Measurements from ENCODE around the gene VGLL4.

Gene VGLL4

GRCh38 chr3:11627612-11628011 is 16.1 kb downstream of the VGLL4 start:
- no peak for DNase-seq (ENCODE audit: low read depth)

GRCh38 chr3:11626084-11626463 is 17.6 kb downstream of the VGLL4 start:
- DNase-seq (ENCODE audit: low read depth), result no peak

- DNase-seq (ENCODE audit: low read depth), result no peak
Observed at GRCh38 chr3:11625376-11626083, 18.2 kb downstream of the VGLL4 start.

GRCh38 chr3:11624704-11625375 is 18.9 kb downstream of the VGLL4 start:
- no peak for DNase-seq (ENCODE audit: low read depth)

GRCh38 chr3:11624161-11624560 is 19.6 kb downstream of the VGLL4 start:
- DNase-seq (ENCODE audit: low read depth), result no peak

- no peak for DNase-seq (ENCODE audit: low read depth)
Observed at GRCh38 chr3:11622586-11623550, 20.8 kb downstream of the VGLL4 start.

GRCh38 chr3:11621077-11621476 is 22.6 kb downstream of the VGLL4 start:
- no peak for DNase-seq (ENCODE audit: low read depth)

GRCh38 chr3:11619946-11620652 is 23.6 kb downstream of the VGLL4 start:
- DNase-seq (ENCODE audit: low read depth), result no peak

- DNase-seq (ENCODE audit: low read depth), result no peak
Observed at GRCh38 chr3:11619461-11619860, 24.3 kb downstream of the VGLL4 start.

GRCh38 chr3:11618904-11619303 is 24.8 kb downstream of the VGLL4 start:
- DNase-seq (ENCODE audit: low read depth), result no peak

- no peak for DNase-seq (ENCODE audit: low read depth)
Observed at GRCh38 chr3:11616551-11616950, 27.2 kb downstream of the VGLL4 start.

- DNase-seq (ENCODE audit: low read depth), result no peak
Observed at GRCh38 chr3:11613851-11614487, 29.7 kb downstream of the VGLL4 start.

- DNase-seq (ENCODE audit: low read depth), result no peak
Observed at GRCh38 chr3:11613319-11613718, 30.4 kb downstream of the VGLL4 start.

- DNase-seq (ENCODE audit: low read depth), result no peak
Observed at GRCh38 chr3:11612515-11613188, 31.1 kb downstream of the VGLL4 start.

GRCh38 chr3:11611341-11611799 is 32.3 kb downstream of the VGLL4 start:
- no peak for DNase-seq (ENCODE audit: low read depth)

GRCh38 chr3:11610700-11611275 is 32.9 kb downstream of the VGLL4 start:
- no peak for DNase-seq (ENCODE audit: low read depth)

GRCh38 chr3:11610044-11610671 is 33.6 kb downstream of the VGLL4 start:
- DNase-seq (ENCODE audit: low read depth), result no peak

- DNase-seq (ENCODE audit: low read depth), result no peak
Observed at GRCh38 chr3:11609481-11609880, 34.2 kb downstream of the VGLL4 start.

GRCh38 chr3:11607816-11608215 is 35.9 kb downstream of the VGLL4 start:
- no peak for DNase-seq (ENCODE audit: low read depth)

GRCh38 chr3:11606865-11607440 is 36.8 kb downstream of the VGLL4 start:
- no peak for DNase-seq (ENCODE audit: low read depth)

Data from activated T-cell treated with anti-CD3 and anti-CD28 coated beads for 1 hour (primary cell).